ENCODE data around the gene ALDH9A1. TPM values are rescaled to one million over a fixed set of nuclear protein-coding genes. Genes with fewer than 3 reads are reported as not detected.

The ALDH9A1 gene
- polyA plus RNA-seq, 2 of the 4 experiments (the other 2 are of a cell fraction) = 40.5 to 77.1 TPM

- Histone ChIP-seq H3K4me2 (no peak overlapping the region), H3K27ac (no peak overlapping the region), H3K4me1 (no peaks in the 10 kb centered on the region), H3K4me3 (no peak overlapping the region), H3K9me3 (0 out of 3 replicates have a peak, but pooled peaks cover 4% of the 10 kb centered on the region)
- 5% methylated on average over 1 of the region's 1 CpG for WGBS (ENCODE audit: missing lambda C conversion rate)
- ATAC-seq (no peak), FAIRE-seq (no peak), DNase-seq (ENCODE audit: low read depth in 1 of 2, low spot score in 1 of 2) (no peak)
- ChIA-PET POLR2A (no interaction called here), CTCF (interaction anchor here (0.8 to 3.9 kb wide), 3 partner anchors 13 to 294 kb away, joined by 3 to 17 read pairs (median 5); no protein-coding TSS in a partner anchor)
- TF ChIP-seq CBX2 (IDR thresholded peaks at IDR 0.05; ENCODE audit: borderline replicate concordance, low read depth) (no peak), MAZ (IDR thresholded peaks at IDR 0.05; ENCODE audit: borderline replicate concordance, low read depth, low read length) (no peak), HMGXB4 (CRISPR knock-in tag; IDR thresholded peaks at IDR 0.05; ENCODE audit: borderline replicate concordance) (no peak), CHD2 (IDR thresholded peaks at IDR 0.05; ENCODE audit: low read length, partially characterized antibody) (no peak), E2F6 (IDR thresholded peaks at IDR 0.05; ENCODE audit: borderline replicate concordance, low read depth) (no peak), KDM5A (IDR thresholded peaks at IDR 0.05) (no peak), TFCP2L1 (CRISPR knock-in tag; IDR thresholded peaks at IDR 0.05) (no peak), ZNF302 (CRISPR knock-in tag; IDR thresholded peaks at IDR 0.05) (no peak), MYC (IDR thresholded peaks at IDR 0.05; ENCODE audit: borderline replicate concordance, low read length) (no peak), BCL3 (IDR thresholded peaks at IDR 0.05) (no peak), EHF (CRISPR knock-in tag; IDR thresholded peaks at IDR 0.05) (no peak)
Observed at GRCh38 chr1:165619647-165620151, 78.7 kb downstream of the ALDH9A1 start.

GRCh38 chr1:165616987-165617546 is 81.3 kb downstream of the ALDH9A1 start:
- ATAC-seq = peak in 1 of 2 experiments; percentile 19; a peak in 2 of 6 replicates
- Histone ChIP-seq H3K4me3 (no peak overlapping the region), H3K9me3 (peaks cover 16% of the 10 kb centered on the region; the same call in 2 of the 3 replicates), H3K4me1 (no peaks in the 10 kb centered on the region), H3K4me2 (no peak overlapping the region), H3K27ac (no peak overlapping the region)
- ChIA-PET CTCF (interaction anchor here (0.6 to 1.0 kb wide), 2 partner anchors 15 to 16 kb away, joined by 3 to 4 read pairs; no protein-coding TSS in a partner anchor), POLR2A (no interaction called here)
- no peak for FAIRE-seq
- DNase-seq (ENCODE audit: low read depth in 1 of 2, low spot score in 1 of 2) = no peak
- WGBS (ENCODE audit: missing lambda C conversion rate) = 79% methylated on average over 8 of the region's 8 CpGs
- no peak for TF ChIP-seq BHLHE40 (IDR thresholded peaks at IDR 0.05; ENCODE audit: low read depth, low read length)
- TF ChIP-seq HOXB13 (CRISPR knock-in tag; IDR thresholded peaks at IDR 0.05; ENCODE audit: low read depth) = no peak
- TF ChIP-seq USF2 (IDR thresholded peaks at IDR 0.05) = no peak
- TF ChIP-seq ZNF302 (CRISPR knock-in tag; IDR thresholded peaks at IDR 0.05) = no peak
- no peak for TF ChIP-seq EHF (CRISPR knock-in tag; IDR thresholded peaks at IDR 0.05)
- no peak for TF ChIP-seq SMC3 (IDR thresholded peaks at IDR 0.05)
- TF ChIP-seq FOSL2 (IDR thresholded peaks at IDR 0.05) = no peak
- TF ChIP-seq FOSL2 (CRISPR knock-in tag; IDR thresholded peaks at IDR 0.05) = no peak
- TF ChIP-seq NFE2L2 (conservative IDR thresholded peaks at IDR 0.05; ENCODE audit: low read length) = no peak
- no peak for TF ChIP-seq RCOR1 (IDR thresholded peaks at IDR 0.05; ENCODE audit: low read depth, low read length)
- no peak for TF ChIP-seq CBX8 (IDR thresholded peaks at IDR 0.05)
